ENCODE measurements around the gene SLC22A16. TPM values are rescaled to one million over a fixed set of nuclear protein-coding genes. Genes with fewer than 3 reads are reported as not detected.

SLC22A16 gene
- total and polyA plus RNA-seq, 4 donors = 0.37 to 3.2 (median 0.99) TPM

- no peak overlapping the region for H3K9ac ChIP-seq (ENCODE audit: insufficient read depth in 1 of 2, low read length in 2 of 2)
- DNase-seq = no peak
- H3K36me3 ChIP-seq (ENCODE audit: control insufficient read depth in 4 of 4, insufficient read depth in 4 of 4, low read length in 4 of 4) = no peaks in the 10 kb centered on the region
- H3K9me3 ChIP-seq (ENCODE audit: control insufficient read depth in 4 of 4, insufficient read depth in 3 of 4, low read length in 3 of 4) = no peaks in the 10 kb centered on the region
- WGBS, 2 donors = 71 to 72% methylated on average over 6 of the region's 6 CpGs
- H3K27ac ChIP-seq (ENCODE audit: low read depth in 1 of 2, low read length in 1 of 2) = no peak overlapping the region
- no peak for TF ChIP-seq CTCF (IDR thresholded peaks at IDR 0.05; ENCODE audit: control extremely low read depth, extremely low read depth)
- ATAC-seq (ENCODE audit: insufficient read depth, low FRiP score) = no peak
- peaks cover 0 to under 1% (median 0%) of the 10 kb centered on the region in 5 donors for H3K4me1 ChIP-seq (ENCODE audit: control insufficient read depth in 5 of 5, insufficient read depth in 5 of 5, low read length in 5 of 5)
- no peaks in the 10 kb centered on the region for H3K27me3 ChIP-seq (ENCODE audit: control insufficient read depth in 3 of 3, insufficient read depth in 3 of 3, low read length in 2 of 3)
- no peak overlapping the region for H3K4me3 ChIP-seq
Observed at GRCh38 chr6:110408901-110409300, 67.5 kb downstream of the SLC22A16 start.

GRCh38 chr6:110404607-110405006, 71.8 kb downstream of the SLC22A16 start:
- Histone ChIP-seq H3K4me1 (ENCODE audit: control insufficient read depth in 5 of 5, insufficient read depth in 5 of 5, low read length in 5 of 5) (peaks cover 0 to 7% (median 0%) of the 10 kb centered on the region in 5 donors), H3K27ac (ENCODE audit: low read depth in 1 of 2, low read length in 1 of 2) (no peak overlapping the region), H3K36me3 (ENCODE audit: control insufficient read depth in 4 of 4, insufficient read depth in 4 of 4, low read length in 4 of 4) (no peaks in the 10 kb centered on the region), H3K4me3 (no peak overlapping the region), H3K9me3 (ENCODE audit: control insufficient read depth in 4 of 4, insufficient read depth in 3 of 4, low read length in 3 of 4) (no peaks in the 10 kb centered on the region), H3K9ac (ENCODE audit: insufficient read depth in 1 of 2, low read length in 2 of 2) (no peak overlapping the region), H3K27me3 (ENCODE audit: control insufficient read depth in 3 of 3, insufficient read depth in 3 of 3, low read length in 2 of 3) (no peaks in the 10 kb centered on the region)
- no peak for TF ChIP-seq CTCF (IDR thresholded peaks at IDR 0.05; ENCODE audit: control extremely low read depth, extremely low read depth)
- ATAC-seq (ENCODE audit: insufficient read depth, low FRiP score) (no peak), DNase-seq (no peak)
- 49 to 58% methylated on average over 8 of the region's 8 CpGs for WGBS, 2 donors

GRCh38 chr6:110401585-110402176, 74.7 kb downstream of the SLC22A16 start:
- Histone ChIP-seq H3K36me3 (ENCODE audit: control insufficient read depth in 4 of 4, insufficient read depth in 4 of 4, low read length in 4 of 4) (no peaks in the 10 kb centered on the region), H3K27me3 (ENCODE audit: control insufficient read depth in 3 of 3, insufficient read depth in 3 of 3, low read length in 2 of 3) (no peaks in the 10 kb centered on the region), H3K27ac (ENCODE audit: low read depth in 1 of 2, low read length in 1 of 2) (no peak overlapping the region), H3K9ac (ENCODE audit: insufficient read depth in 1 of 2, low read length in 2 of 2) (no peak overlapping the region), H3K9me3 (ENCODE audit: control insufficient read depth in 4 of 4, insufficient read depth in 3 of 4, low read length in 3 of 4) (no peaks in the 10 kb centered on the region), H3K4me3 (no peak overlapping the region), H3K4me1 (ENCODE audit: control insufficient read depth in 5 of 5, insufficient read depth in 5 of 5, low read length in 5 of 5) (peaks cover 0 to 8% (median 0%) of the 10 kb centered on the region in 5 donors)
- TF ChIP-seq CTCF (IDR thresholded peaks at IDR 0.05; ENCODE audit: control extremely low read depth, extremely low read depth) = no peak
- no peak for ATAC-seq (ENCODE audit: insufficient read depth, low FRiP score)
- WGBS, 2 donors = 92 to 94% methylated on average over 4 of the region's 4 CpGs
- no peak for DNase-seq

GRCh38 chr6:110400208-110400607, 76.2 kb downstream of the SLC22A16 start:
- no peaks in the 10 kb centered on the region for H3K9me3 ChIP-seq (ENCODE audit: control insufficient read depth in 4 of 4, insufficient read depth in 3 of 4, low read length in 3 of 4)
- H3K4me3 ChIP-seq = peak overlapping the region; percentile 35
- WGBS, 2 donors = 71 to 75% methylated on average over 18 of the region's 18 CpGs
- no peaks in the 10 kb centered on the region for H3K27me3 ChIP-seq (ENCODE audit: control insufficient read depth in 3 of 3, insufficient read depth in 3 of 3, low read length in 2 of 3)
- no peak overlapping the region for H3K9ac ChIP-seq (ENCODE audit: insufficient read depth in 1 of 2, low read length in 2 of 2)
- no peak overlapping the region for H3K27ac ChIP-seq (ENCODE audit: low read depth in 1 of 2, low read length in 1 of 2)
- no peak for DNase-seq
- TF ChIP-seq CTCF (IDR thresholded peaks at IDR 0.05; ENCODE audit: control extremely low read depth, extremely low read depth) = no peak
- peaks cover 0 to 10% (median 0%) of the 10 kb centered on the region in 5 donors for H3K4me1 ChIP-seq (ENCODE audit: control insufficient read depth in 5 of 5, insufficient read depth in 5 of 5, low read length in 5 of 5)
- ATAC-seq (ENCODE audit: insufficient read depth, low FRiP score) = no peak
- no peaks in the 10 kb centered on the region for H3K36me3 ChIP-seq (ENCODE audit: control insufficient read depth in 4 of 4, insufficient read depth in 4 of 4, low read length in 4 of 4)

Measured in lung (tissue), 12 donors.